ENCODE results near the gene GPR18. TPM values are rescaled to one million over a fixed set of nuclear protein-coding genes. Genes with fewer than 3 reads are reported as not detected.

The GPR18 gene
- total and polyA plus RNA-seq, 2 of the 13 experiments (the other 11 are each of a cell fraction or from before 2014, with no cell fraction given), result not detected

- no peak overlapping the region for H2AFZ ChIP-seq (ENCODE audit: low read length)
- POLR2A ChIA-PET, result no interaction called here
- intact Hi-C loops (cut with micrococcal nuclease; ENCODE audit: unreplicated experiment), result no loop called here
- FAIRE-seq, result no peak
- H3K27ac ChIP-seq (ENCODE audit: extremely low read length, insufficient read depth, low read length), result no peak overlapping the region
- no peaks in the 10 kb centered on the region for H3K4me1 ChIP-seq (ENCODE audit: insufficient read depth, low read length)
- peaks cover 3 to 7% of the 10 kb centered on the region in 2 experiments; a peak in 2 of 5 replicates for H3K36me3 ChIP-seq (replicated peaks in 1 of 2; ENCODE audit: control insufficient read depth in 1 of 2, insufficient read depth in 2 of 2, low read length in 2 of 2)
- H3K9me3 ChIP-seq (ENCODE audit: low read length), result no peaks in the 10 kb centered on the region
- WGBS (ENCODE audit: low lambda C conversion rate), result 96% methylated on average over 12 of the region's 12 CpGs
- no peak overlapping the region for H3K4me3 ChIP-seq (replicated peaks in 1 of 3; ENCODE audit: insufficient read depth in 1 of 3, low read depth in 2 of 3, low read length in 3 of 3)
- CTCF ChIA-PET (ENCODE audit: low intra/inter-chr PET ratio, low total read pairs), result no interaction called here
- in situ Hi-C loops (cut with HindIII; ENCODE audit: extremely low pct_ligation_motif_present, low pct_unique_long_range_greater_than_20kb), result no loop called here
- H3K79me2 ChIP-seq (ENCODE audit: insufficient read depth, low read length), result no peaks in the 10 kb centered on the region
- H3K9ac ChIP-seq (ENCODE audit: insufficient read depth, low read depth, low read length), result no peak overlapping the region
- H4K20me1 ChIP-seq (ENCODE audit: insufficient read depth, low read length), result no peaks in the 10 kb centered on the region
- no peak for ATAC-seq
- H3K4me2 ChIP-seq (ENCODE audit: low read depth, low read length), result no peak overlapping the region
- H3K27me3 ChIP-seq (ENCODE audit: control insufficient read depth in 1 of 2, insufficient read depth in 2 of 2, low read length in 2 of 2), result no peaks in the 10 kb centered on the region
- DNase-seq (ENCODE audit: low spot score), result no peak
- no peak for TF ChIP-seq ZNF446 (CRISPR knock-in tag; IDR thresholded peaks at IDR 0.05)
- no peak for TF ChIP-seq ATF6 (CRISPR knock-in tag; conservative IDR thresholded peaks at IDR 0.05)
- TF ChIP-seq EEA1 (CRISPR knock-in tag; IDR thresholded peaks at IDR 0.05; ENCODE audit: borderline replicate concordance), result no peak
- no peak for TF ChIP-seq ZNF552 (CRISPR knock-in tag; IDR thresholded peaks at IDR 0.05; ENCODE audit: borderline replicate concordance)
- no peak for TF ChIP-seq ZNF75D (CRISPR knock-in tag; IDR thresholded peaks at IDR 0.05; ENCODE audit: borderline replicate concordance)
- TF ChIP-seq USF2 (IDR thresholded peaks at IDR 0.05; ENCODE audit: low read depth, low read length), result no peak
- no peak for TF ChIP-seq USF2 (CRISPR knock-in tag; IDR thresholded peaks at IDR 0.05; ENCODE audit: borderline replicate concordance)
- no peak for TF ChIP-seq ZHX1 (CRISPR knock-in tag; IDR thresholded peaks at IDR 0.05; ENCODE audit: low read depth)
- TF ChIP-seq ZNF772 (CRISPR knock-in tag; IDR thresholded peaks at IDR 0.05), result no peak
- no peak for TF ChIP-seq NRL (CRISPR knock-in tag; IDR thresholded peaks at IDR 0.05; ENCODE audit: borderline replicate concordance)
- TF ChIP-seq ZNF660 (CRISPR knock-in tag; IDR thresholded peaks at IDR 0.05; ENCODE audit: borderline replicate concordance, low read depth), result no peak
- TF ChIP-seq REPIN1 (CRISPR knock-in tag; IDR thresholded peaks at IDR 0.05; ENCODE audit: borderline replicate concordance, low read depth), result no peak
- no peak for TF ChIP-seq TFDP2 (CRISPR knock-in tag; IDR thresholded peaks at IDR 0.05)
- no TSS peak for BruUV-seq (replicated peaks)
Measured at GRCh38 chr13:99295488-99296252, 37.5 kb upstream of the GPR18 start.
